OCI-LY1 (cell line): ENCODE data around the gene DYNC2H1.

Source experiments
- H2AFZ ChIP-seq: fragments of 200-600 bp; sonication (generic), shearing (Covaris generic); 2 replicates; pipeline ENCODE4 v1.6.0; 2014; ENCODE audit warnings: antibody characterized with exemption, mild to moderate bottlenecking, low read length
- H3F3A ChIP-seq: fragments of 200-600 bp; sonication (generic), shearing (Covaris generic); 2 replicates; pipeline ENCODE4 v1.6.0; 2014; ENCODE audit warnings: mild to moderate bottlenecking, antibody characterized with exemption, low read length, moderate library complexity; ENCODE audit not compliant: insufficient read depth
- H3K27ac ChIP-seq: fragments of 200-600 bp; sonication (generic); 2 replicates; pipeline ENCODE4 v1.5.1; 2014; ENCODE audit warnings: low read length, mixed run types, mild to moderate bottlenecking, low read depth; ENCODE audit not compliant: poor library complexity, severe bottlenecking
- H3K27me3 ChIP-seq: fragments of 200-600 bp; sonication (generic); 2 replicates; pipeline ENCODE4 v1.6.0; 2014; ENCODE audit warnings: antibody characterized with exemption, mild to moderate bottlenecking, low read length, moderate library complexity; ENCODE audit not compliant: insufficient read depth
- H3K36me3 ChIP-seq: fragments of 200-600 bp; sonication (generic); 2 replicates; pipeline ENCODE4 v1.6.1; 2014; ENCODE audit warnings: mild to moderate bottlenecking, antibody characterized with exemption, low read length, moderate library complexity, mixed read lengths; ENCODE audit not compliant: insufficient read depth
- H3K4me1 ChIP-seq: fragments of 200-600 bp; sonication (generic); 2 replicates; pipeline ENCODE4 v1.5.1; 2014; ENCODE audit warnings: mild to moderate bottlenecking, low read length, moderate library complexity; ENCODE audit not compliant: insufficient read depth, severe bottlenecking
- H3K4me2 ChIP-seq: fragments of 200-600 bp; sonication (generic), shearing (Covaris generic); 2 replicates; pipeline ENCODE4 v1.6.1; 2014; ENCODE audit warnings: low read length
- H3K4me3 ChIP-seq: fragments of 200-600 bp; sonication (generic); 2 replicates; pipeline ENCODE4 v1.5.1; 2014; ENCODE audit warnings: low read length, low read depth, mild to moderate bottlenecking, mixed read lengths; ENCODE audit not compliant: poor library complexity, severe bottlenecking
- H3K79me2 ChIP-seq: fragments of 200-600 bp; shearing (Covaris generic); 2 replicates; pipeline ENCODE4 v1.6.1; 2016; ENCODE audit warnings: mixed run types, low read length, mixed read lengths; ENCODE audit not compliant: insufficient read depth
- H3K9ac ChIP-seq: fragments of 200-600 bp; sonication (generic), shearing (Covaris generic); 2 replicates; pipeline ENCODE4 v1.6.1; 2014; ENCODE audit warnings: mild to moderate bottlenecking, low read length, mixed read lengths
- H3K9me2 ChIP-seq: fragments of 200-600 bp; sonication (generic), shearing (Covaris generic); 2 replicates; pipeline ENCODE4 v1.6.1; 2014; ENCODE audit warnings: low read depth, mild to moderate bottlenecking, low read length, mixed read lengths
- H3K9me3 ChIP-seq: fragments of 200-600 bp; shearing (Covaris generic); 2 replicates; pipeline ENCODE4 v1.6.1; 2014; ENCODE audit warnings: low read length, mixed read lengths
- H4K20me1 ChIP-seq: fragments of 200-600 bp; sonication (generic), shearing (Covaris generic); 2 replicates; pipeline ENCODE4 v1.6.0; 2016; ENCODE audit warnings: mild to moderate bottlenecking, low read length; ENCODE audit not compliant: insufficient read depth
- CTCF ChIP-seq: fragments of 200-600 bp; sonication (generic), shearing (Covaris generic); IDR thresholded peaks from 2 replicates; pipeline ENCODE4 v1.5.1; 2017; ENCODE audit warnings: mild to moderate bottlenecking, antibody characterized with exemption, low read length, moderate library complexity, mixed read lengths
- EZH2 ChIP-seq: fragments of 200-600 bp; sonication (generic), shearing (Covaris generic); IDR thresholded peaks from 2 replicates; pipeline ENCODE4 v1.8.0; 2017; ENCODE audit warnings: borderline replicate concordance, mixed run types, mild to moderate bottlenecking, antibody characterized with exemption, low read length, moderate library complexity, mixed read lengths

Gene DYNC2H1

GRCh38 chr11:103222806-103223205, 113.6 kb downstream of the DYNC2H1 start:
- no peaks in the 10 kb centered on the region for H3F3A ChIP-seq
- no peak for TF ChIP-seq EZH2
- TF ChIP-seq CTCF: no peak
- no peaks in the 10 kb centered on the region for H3K79me2 ChIP-seq
- no peak overlapping the region for H3K27ac ChIP-seq
- H3K4me2 ChIP-seq: no peak overlapping the region
- H3K36me3 ChIP-seq: no peaks in the 10 kb centered on the region
- no peaks in the 10 kb centered on the region for H4K20me1 ChIP-seq
- no peak overlapping the region for H3K9ac ChIP-seq
- no peaks in the 10 kb centered on the region for H3K9me3 ChIP-seq
- H3K4me1 ChIP-seq: no peaks in the 10 kb centered on the region
- no peak overlapping the region for H2AFZ ChIP-seq
- no peaks in the 10 kb centered on the region for H3K27me3 ChIP-seq
- H3K9me2 ChIP-seq: no peaks in the 10 kb centered on the region
- H3K4me3 ChIP-seq: no peak overlapping the region

DNA sequence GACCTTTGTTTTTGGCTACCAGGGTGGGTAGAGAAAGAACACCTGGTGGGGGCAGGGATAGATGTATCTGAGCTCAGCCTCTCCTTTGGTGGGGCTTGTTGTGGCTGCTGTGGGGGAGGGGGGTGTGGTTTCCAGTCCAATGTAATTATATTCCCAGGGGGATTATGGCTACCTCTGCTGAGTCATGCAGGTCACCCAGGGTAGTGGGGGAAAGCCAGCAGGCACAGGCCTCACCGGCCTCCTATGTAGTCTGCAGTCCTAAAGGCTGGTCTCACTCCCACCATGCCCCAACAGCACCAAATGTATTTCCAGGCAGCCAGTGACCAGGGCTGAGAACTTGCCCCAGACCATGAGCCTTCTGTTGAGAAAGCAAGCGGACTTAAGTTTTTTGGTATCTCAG, 119.6 kb downstream of the DYNC2H1 start:
- TF ChIP-seq EZH2: no peak
- TF ChIP-seq CTCF: no peak
- H3K9me2 ChIP-seq: no peaks in the 10 kb centered on the region

DNA sequence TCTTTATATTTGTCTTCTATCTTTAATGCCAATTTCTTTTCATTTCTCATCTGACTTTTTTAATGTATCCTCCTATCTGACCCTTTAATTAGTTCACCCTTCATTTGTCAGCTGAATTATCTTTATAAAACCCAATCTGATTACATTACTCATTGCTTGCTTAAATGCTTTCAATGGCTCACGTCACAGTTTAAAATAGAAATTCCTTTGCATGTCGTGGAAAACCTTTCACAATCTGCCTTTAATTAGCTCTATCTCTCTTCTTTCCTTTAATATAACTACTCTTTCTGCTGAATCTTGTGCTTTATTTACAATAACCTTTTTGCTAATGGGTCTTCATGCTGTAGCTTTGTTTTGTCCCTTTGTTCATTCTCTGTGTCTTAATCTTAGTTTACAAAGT, 125.7 kb downstream of the DYNC2H1 start:
- no peak overlapping the region for H3K27ac ChIP-seq
- H3K9me2 ChIP-seq: no peaks in the 10 kb centered on the region
- no peaks in the 10 kb centered on the region for H3K79me2 ChIP-seq
- TF ChIP-seq CTCF: no peak
- TF ChIP-seq EZH2: no peak
- H3F3A ChIP-seq: no peaks in the 10 kb centered on the region
- no peak overlapping the region for H3K4me3 ChIP-seq
- H2AFZ ChIP-seq: no peak overlapping the region
- no peaks in the 10 kb centered on the region for H3K9me3 ChIP-seq
- H3K9ac ChIP-seq: no peak overlapping the region
- no peaks in the 10 kb centered on the region for H3K36me3 ChIP-seq
- H3K4me1 ChIP-seq: no peaks in the 10 kb centered on the region
- no peaks in the 10 kb centered on the region for H3K27me3 ChIP-seq
- no peak overlapping the region for H3K4me2 ChIP-seq
- no peaks in the 10 kb centered on the region for H4K20me1 ChIP-seq

More for the DNA sequence above, 119.6 kb downstream of the DYNC2H1 start:
- H3K4me2 ChIP-seq: no peak overlapping the region
- H4K20me1 ChIP-seq: no peaks in the 10 kb centered on the region
- no peaks in the 10 kb centered on the region for H3K9me3 ChIP-seq
- H3F3A ChIP-seq: no peaks in the 10 kb centered on the region
- no peaks in the 10 kb centered on the region for H3K27me3 ChIP-seq
- H3K79me2 ChIP-seq: no peaks in the 10 kb centered on the region
- H3K27ac ChIP-seq: no peak overlapping the region
- no peaks in the 10 kb centered on the region for H3K4me1 ChIP-seq
- H2AFZ ChIP-seq: no peak overlapping the region
- no peaks in the 10 kb centered on the region for H3K36me3 ChIP-seq
- H3K9ac ChIP-seq: no peak overlapping the region
- H3K4me3 ChIP-seq: no peak overlapping the region
